ENCODE data around the gene ROR1.

DNA sequence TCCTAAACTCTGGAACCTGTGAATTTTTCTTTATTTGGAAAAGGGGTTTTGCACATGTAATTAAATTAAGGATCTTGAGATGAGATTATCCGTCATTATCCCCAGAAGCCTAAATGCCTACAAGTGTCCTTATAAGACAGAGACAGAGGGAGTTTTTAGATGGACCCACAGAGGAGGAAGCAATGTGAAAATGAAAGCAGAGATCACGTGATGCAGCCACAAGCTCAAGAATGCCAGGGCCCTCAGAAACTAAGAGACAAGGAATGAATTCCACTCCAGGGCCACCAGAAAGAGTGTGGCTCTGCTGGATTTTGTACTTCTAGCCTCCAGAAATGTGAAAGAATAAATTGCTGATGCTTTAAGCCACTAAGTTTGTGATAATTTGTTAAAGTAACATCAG, 246.0 kb downstream of the ROR1 start:
- no peak for TF ChIP-seq ZNF565 (CRISPR knock-in tag; conservative IDR thresholded peaks at IDR 0.05; ENCODE audit: low read depth)
- no peak for TF ChIP-seq ARNTL (CRISPR knock-in tag; IDR thresholded peaks at IDR 0.05; ENCODE audit: borderline replicate concordance, low read depth)
- TF ChIP-seq, protein P1, sequence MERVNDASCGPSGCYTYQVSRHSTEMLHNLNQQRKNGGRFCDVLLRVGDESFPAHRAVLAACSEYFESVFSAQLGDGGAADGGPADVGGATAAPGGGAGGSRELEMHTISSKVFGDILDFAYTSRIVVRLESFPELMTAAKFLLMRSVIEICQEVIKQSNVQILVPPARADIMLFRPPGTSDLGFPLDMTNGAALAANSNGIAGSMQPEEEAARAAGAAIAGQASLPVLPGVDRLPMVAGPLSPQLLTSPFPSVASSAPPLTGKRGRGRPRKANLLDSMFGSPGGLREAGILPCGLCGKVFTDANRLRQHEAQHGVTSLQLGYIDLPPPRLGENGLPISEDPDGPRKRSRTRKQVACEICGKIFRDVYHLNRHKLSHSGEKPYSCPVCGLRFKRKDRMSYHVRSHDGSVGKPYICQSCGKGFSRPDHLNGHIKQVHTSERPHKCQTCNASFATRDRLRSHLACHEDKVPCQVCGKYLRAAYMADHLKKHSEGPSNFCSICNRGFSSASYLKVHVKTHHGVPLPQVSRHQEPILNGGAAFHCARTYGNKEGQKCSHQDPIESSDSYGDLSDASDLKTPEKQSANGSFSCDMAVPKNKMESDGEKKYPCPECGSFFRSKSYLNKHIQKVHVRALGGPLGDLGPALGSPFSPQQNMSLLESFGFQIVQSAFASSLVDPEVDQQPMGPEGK (CRISPR knock-in tag; IDR thresholded peaks at IDR 0.05; ENCODE audit: borderline replicate concordance): no peak
- no peak for TF ChIP-seq CSDC2 (CRISPR knock-in tag; IDR thresholded peaks at IDR 0.05)
- TF ChIP-seq ZFP3 (CRISPR knock-in tag; IDR thresholded peaks at IDR 0.05): no peak
- no peak for TF ChIP-seq TCF4 (CRISPR knock-in tag; IDR thresholded peaks at IDR 0.05; ENCODE audit: borderline replicate concordance)
- TF ChIP-seq BACH2 (CRISPR knock-in tag; IDR thresholded peaks at IDR 0.05; ENCODE audit: borderline replicate concordance): no peak
- TF ChIP-seq ZNF8 (CRISPR knock-in tag; IDR thresholded peaks at IDR 0.05): no peak
- no peak for TF ChIP-seq TOX (CRISPR knock-in tag; IDR thresholded peaks at IDR 0.05; ENCODE audit: borderline replicate concordance)
- TF ChIP-seq ESRRG (CRISPR knock-in tag; IDR thresholded peaks at IDR 0.05): no peak
- TF ChIP-seq SNAI2 (CRISPR knock-in tag; IDR thresholded peaks at IDR 0.05): no peak
- TF ChIP-seq RARB (CRISPR knock-in tag; IDR thresholded peaks at IDR 0.05): no peak
- TF ChIP-seq OSR1 (CRISPR knock-in tag; IDR thresholded peaks at IDR 0.05): no peak
- TF ChIP-seq, protein P2, sequence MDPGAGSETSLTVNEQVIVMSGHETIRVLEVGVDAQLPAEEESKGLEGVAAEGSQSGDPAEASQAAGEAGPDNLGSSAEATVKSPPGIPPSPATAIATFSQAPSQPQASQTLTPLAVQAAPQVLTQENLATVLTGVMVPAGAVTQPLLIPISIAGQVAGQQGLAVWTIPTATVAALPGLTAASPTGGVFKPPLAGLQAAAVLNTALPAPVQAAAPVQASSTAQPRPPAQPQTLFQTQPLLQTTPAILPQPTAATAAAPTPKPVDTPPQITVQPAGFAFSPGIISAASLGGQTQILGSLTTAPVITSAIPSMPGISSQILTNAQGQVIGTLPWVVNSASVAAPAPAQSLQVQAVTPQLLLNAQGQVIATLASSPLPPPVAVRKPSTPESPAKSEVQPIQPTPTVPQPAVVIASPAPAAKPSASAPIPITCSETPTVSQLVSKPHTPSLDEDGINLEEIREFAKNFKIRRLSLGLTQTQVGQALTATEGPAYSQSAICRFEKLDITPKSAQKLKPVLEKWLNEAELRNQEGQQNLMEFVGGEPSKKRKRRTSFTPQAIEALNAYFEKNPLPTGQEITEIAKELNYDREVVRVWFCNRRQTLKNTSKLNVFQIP (CRISPR knock-in tag; IDR thresholded peaks at IDR 0.05; ENCODE audit: borderline replicate concordance, low read depth): no peak

Data from SK-N-SH treated with all-trans-retinoic acid at 6 μM for 48 hours (cell line).